GM12878 (cell line): ENCODE measurements around the gene LIN7C. TPM values are rescaled to one million over a fixed set of nuclear protein-coding genes. Genes with fewer than 3 reads are reported as not detected.

Experiments
- ATAC-seq: fragments of 200-7000 bp; cut with Tn5 transposase; 3 replicates; pipeline ENCODE4 v1.9.1; 2020; ENCODE audit warnings: mild to moderate bottlenecking, moderate library complexity
- BruUV-seq: library from RNA; stranded (reverse); fragments of 400-500 nt; replicated peaks from 2 replicates; lab custom pipeline; 2021; lab: Mats Ljungman, UMichigan
- CTCF ChIA-PET: fragments of 300-600 bp; sonication (Branson Sonifier 250); formaldehyde crosslinking; extraction: SDS; loops from one replicate; lab custom pipeline; 2021; ENCODE audit warnings: inconsistent platforms; lab: Yijun Ruan, JAX
- POLR2A ChIA-PET: fragments of 350-600 bp; formaldehyde crosslinking; extraction: SDS; loops from one replicate; lab custom pipeline; 2021; ENCODE audit warnings: inconsistent platforms; lab: Charles Lee
- RAD21 ChIA-PET: fragments of 300-600 bp; sonication (Branson Sonifier 250); formaldehyde crosslinking; loops from one replicate; lab custom pipeline; 2023; ENCODE audit warnings: antibody characterized with exemption; ENCODE audit not compliant: unreplicated experiment; lab: Charles Lee
- SMC1A ChIA-PET: fragments of 300-600 bp; sonication (Branson Sonifier 250); formaldehyde crosslinking; loops from one replicate; lab custom pipeline; 2023; ENCODE audit not compliant: unreplicated experiment, uncharacterized antibody; lab: Charles Lee
- DNase-seq: peaks from one replicate; pipeline ENCODE4 v3.0.0-alpha.2; 2011; ENCODE audit warnings: low read depth, low spot score
- FAIRE-seq: peaks from 3 replicates; lab custom pipeline; 2011; peaks lifted over from hg19 to GRCh38; lab: Jason Lieb, UNC
- H2AFZ ChIP-seq: 2 replicates; pipeline ENCODE4 v1.6.0; 2011; ENCODE audit warnings: low read depth, low read length, control low read depth; ENCODE audit not compliant: control insufficient read depth
- H3K27ac ChIP-seq: 2 replicates; pipeline ENCODE4 v1.5.1; 2011; ENCODE audit warnings: control low read depth; ENCODE audit not compliant: control insufficient read depth, insufficient read depth
- H3K27me3 ChIP-seq, 2 experiments: replicated peaks in 1 of 2; 2 replicates each; pipeline versions ENCODE4 v1.6.0 to v1.6.1; 2011; ENCODE audit warnings: low read length in 1 of 2; ENCODE audit not compliant: control insufficient read depth in 2 of 2, insufficient read depth in 2 of 2
- H3K36me3 ChIP-seq, 2 experiments: 2 replicates each; pipeline ENCODE4 v1.5.1; 2011; ENCODE audit warnings: low read length in 1 of 2; ENCODE audit not compliant: control insufficient read depth in 2 of 2, insufficient read depth in 2 of 2
- H3K4me1 ChIP-seq: 2 replicates; pipeline ENCODE4 v1.6.1; 2011; ENCODE audit warnings: mild to moderate bottlenecking, low read length, moderate library complexity, mixed read lengths; ENCODE audit not compliant: control insufficient read depth, insufficient read depth
- H3K4me2 ChIP-seq: 2 replicates; pipeline ENCODE4 v1.6.0; 2011; ENCODE audit warnings: control low read depth; ENCODE audit not compliant: control insufficient read depth, insufficient read depth
- H3K4me3 ChIP-seq: fragments of 200-600 bp; sonication (generic); 2 replicates; pipeline ENCODE4 v1.5.1; 2016
- H3K79me2 ChIP-seq: 2 replicates; pipeline ENCODE4 v1.6.0; 2011; ENCODE audit warnings: low read length; ENCODE audit not compliant: control insufficient read depth, insufficient read depth
- H3K9ac ChIP-seq: 2 replicates; pipeline ENCODE4 v1.8.0; 2011; ENCODE audit warnings: low read length, control low read depth, mixed read lengths; ENCODE audit not compliant: control insufficient read depth, insufficient read depth
- H3K9me3 ChIP-seq: replicated peaks from 3 replicates; pipeline ENCODE4 v1.5.1; 2011; ENCODE audit warnings: mild to moderate bottlenecking, low read length; ENCODE audit not compliant: control insufficient read depth, insufficient read depth
- H4K20me1 ChIP-seq: 2 replicates; pipeline ENCODE4 v1.6.0; 2011; ENCODE audit not compliant: control insufficient read depth, insufficient read depth
- ATF7 ChIP-seq: fragments of 450-650 bp; IDR thresholded peaks from 2 replicates; pipeline ENCODE4 v1.6.1; 2016; ENCODE audit warnings: low read depth, mild to moderate bottlenecking
- BACH1 ChIP-seq: fragments of 450-650 bp; IDR thresholded peaks from 2 replicates; pipeline ENCODE4 v1.6.1; 2017; ENCODE audit warnings: mild to moderate bottlenecking, borderline replicate concordance
- CBX5 ChIP-seq: sonication (generic); IDR thresholded peaks from 2 replicates; pipeline ENCODE4 v1.6.1; 2016; ENCODE audit warnings: low read depth, moderate library complexity, mild to moderate bottlenecking, inconsistent platforms
- CHD4 ChIP-seq: fragments of 200-600 bp; sonication (generic); IDR thresholded peaks from 2 replicates; pipeline ENCODE4 v1.6.1; 2016; ENCODE audit warnings: mild to moderate bottlenecking
- DPF2 ChIP-seq: fragments of 450-650 bp; IDR thresholded peaks from 2 replicates; pipeline ENCODE4 v1.6.1; 2017; ENCODE audit warnings: mild to moderate bottlenecking
- E2F4 ChIP-seq: IDR thresholded peaks from 2 replicates; pipeline ENCODE4 v1.6.1; 2012; ENCODE audit warnings: low read depth, low read length, improper control_type of control experiment
- HDGF ChIP-seq: fragments of 450-650 bp; IDR thresholded peaks from 2 replicates; pipeline ENCODE4 v1.6.1; 2016; ENCODE audit warnings: antibody characterized with exemption
- IKZF1 ChIP-seq: fragments of 450-650 bp; conservative IDR thresholded peaks from 2 replicates; pipeline ENCODE4 v1.6.1; 2017; ENCODE audit warnings: antibody characterized with exemption, mild to moderate bottlenecking
- PAX8 ChIP-seq: fragments of 450-650 bp; IDR thresholded peaks from 2 replicates; pipeline ENCODE4 v1.6.1; 2017; ENCODE audit warnings: mild to moderate bottlenecking, moderate library complexity
- PKNOX1 ChIP-seq: fragments of 450-650 bp; IDR thresholded peaks from 2 replicates; pipeline ENCODE4 v1.6.1; 2016; ENCODE audit warnings: mild to moderate bottlenecking
- RCOR1 ChIP-seq: conservative IDR thresholded peaks from 2 replicates; pipeline ENCODE4 v1.6.1; 2012; ENCODE audit warnings: low read depth, low read length, improper control_type of control experiment
- SIN3A ChIP-seq: IDR thresholded peaks from 2 replicates; pipeline ENCODE4 v1.6.1; 2012; ENCODE audit warnings: low read depth, low read length, improper control_type of control experiment
- SMAD1 ChIP-seq: fragments of 450-650 bp; IDR thresholded peaks from 2 replicates; pipeline ENCODE4 v1.6.1; 2018; ENCODE audit warnings: mild to moderate bottlenecking, low read depth; ENCODE audit not compliant: partially characterized antibody
- TCF12 ChIP-seq: IDR thresholded peaks from 2 replicates; pipeline ENCODE4 v1.6.1; 2011; ENCODE audit warnings: low read depth, mild to moderate bottlenecking, low read length
- WGBS: methylation state at CpG from one replicate; pipeline ENCODE4 v1.1.6; 2016; ENCODE audit warnings: low lambda C conversion rate; ENCODE audit not compliant: insufficient replicate concordance, insufficient coverage; ENCODE audit errors: missing lambda C conversion rate; 5-methylcytosine and 5-hydroxymethylcytosine counted together
- in situ Hi-C: fragments of 300-500 bp; cut with MboI; formaldehyde crosslinking; loops from 9 replicates; pipeline ENCODE4 v1.14.3; 2018; ENCODE audit warnings: mixed read lengths
- intact Hi-C: fragments of 100-400 bp; cut with micrococcal nuclease; formaldehyde crosslinking; loops from one replicate; pipeline ENCODE4 v1.14.2; 2022; ENCODE audit not compliant: unreplicated experiment
- polyA plus RNA-seq, 11 experiments: library from polyadenylated mRNA; depleted of rRNA in 4 of 11; unstranded in 6 of 11; stranded (reverse) in 5 of 11; fragments of >200 nt; fragmentation: Nextera tagmentation in 4 of 11; fragmentation: Illumina TruSeq in 1 of 11; extraction: Ambion mirVana in 4 of 11; extraction: Trizol in 1 of 11; gene quantifications; 1 replicate in 1 of 11; 2 replicates in 10 of 11; pipeline versions ENCODE4 v1.2.1 to v1.2.3, GENCODE V29; 2011 to 2016; ENCODE audit warnings: inconsistent platforms in 2 of 11, missing spikeins in 2 of 11, low read depth in 1 of 11
- total RNA-seq, 4 experiments: library from RNA; depleted of rRNA in 3 of 4; stranded (reverse); fragments of >200 nt in 3 of 4; fragmentation: Illumina TruSeq in 1 of 4; extraction: Trizol in 1 of 4; gene quantifications; 2 replicates each; pipeline versions ENCODE4 v1.2.1 to v1.2.3, GENCODE V29; 2013 to 2021
- TF ChIP-seq, protein P1 (sequence below): fragments of 450-650 bp; IDR thresholded peaks from 2 replicates; pipeline ENCODE4 v1.6.1; 2016; ENCODE audit warnings: mild to moderate bottlenecking, moderate library complexity, borderline replicate concordance
- TF ChIP-seq, protein P2 (sequence below): fragments of 450-650 bp; IDR thresholded peaks from 2 replicates; pipeline ENCODE4 v1.6.1; 2014; ENCODE audit warnings: mild to moderate bottlenecking
- TF ChIP-seq, protein P3 (sequence below): IDR thresholded peaks from 2 replicates; pipeline ENCODE4 v1.6.1; 2011; ENCODE audit warnings: borderline replicate concordance, low read depth, mild to moderate bottlenecking, moderate library complexity, low read length; ENCODE audit not compliant: insufficient read depth, poor library complexity, severe bottlenecking

LIN7C gene
- total and polyA plus RNA-seq, 10 of the 15 experiments (the other 5 are each of a cell fraction or from before 2014, with no cell fraction given), result 6.0 to 23.7 (median 15.1) TPM

DNA sequence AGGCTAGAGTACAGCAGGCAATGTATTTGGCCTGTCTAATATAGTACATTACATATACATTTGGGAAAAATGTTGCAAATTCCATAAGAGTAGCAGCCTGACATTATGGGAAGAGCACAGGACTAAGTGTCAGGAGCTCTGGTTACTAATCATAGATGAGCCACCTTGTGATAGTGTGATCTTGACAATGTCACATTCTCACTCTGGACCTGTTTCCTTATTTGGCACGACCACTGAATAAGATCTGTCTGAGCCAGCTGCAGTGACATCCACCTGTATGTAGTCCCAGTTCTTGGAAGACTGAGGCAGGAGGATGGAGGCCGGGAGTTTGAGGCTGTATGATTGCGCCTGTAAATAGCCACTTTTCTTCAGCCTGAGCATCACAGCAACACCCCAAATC lies 5.7 kb upstream of the LIN7C start:
- no peak for TF ChIP-seq IKZF1
- no peak for TF ChIP-seq PAX8
- no peak for TF ChIP-seq CHD4
- TF ChIP-seq SIN3A, result no peak
- no peak for TF ChIP-seq CBX5
- TF ChIP-seq DPF2, result no peak
- TF ChIP-seq, protein P1, sequence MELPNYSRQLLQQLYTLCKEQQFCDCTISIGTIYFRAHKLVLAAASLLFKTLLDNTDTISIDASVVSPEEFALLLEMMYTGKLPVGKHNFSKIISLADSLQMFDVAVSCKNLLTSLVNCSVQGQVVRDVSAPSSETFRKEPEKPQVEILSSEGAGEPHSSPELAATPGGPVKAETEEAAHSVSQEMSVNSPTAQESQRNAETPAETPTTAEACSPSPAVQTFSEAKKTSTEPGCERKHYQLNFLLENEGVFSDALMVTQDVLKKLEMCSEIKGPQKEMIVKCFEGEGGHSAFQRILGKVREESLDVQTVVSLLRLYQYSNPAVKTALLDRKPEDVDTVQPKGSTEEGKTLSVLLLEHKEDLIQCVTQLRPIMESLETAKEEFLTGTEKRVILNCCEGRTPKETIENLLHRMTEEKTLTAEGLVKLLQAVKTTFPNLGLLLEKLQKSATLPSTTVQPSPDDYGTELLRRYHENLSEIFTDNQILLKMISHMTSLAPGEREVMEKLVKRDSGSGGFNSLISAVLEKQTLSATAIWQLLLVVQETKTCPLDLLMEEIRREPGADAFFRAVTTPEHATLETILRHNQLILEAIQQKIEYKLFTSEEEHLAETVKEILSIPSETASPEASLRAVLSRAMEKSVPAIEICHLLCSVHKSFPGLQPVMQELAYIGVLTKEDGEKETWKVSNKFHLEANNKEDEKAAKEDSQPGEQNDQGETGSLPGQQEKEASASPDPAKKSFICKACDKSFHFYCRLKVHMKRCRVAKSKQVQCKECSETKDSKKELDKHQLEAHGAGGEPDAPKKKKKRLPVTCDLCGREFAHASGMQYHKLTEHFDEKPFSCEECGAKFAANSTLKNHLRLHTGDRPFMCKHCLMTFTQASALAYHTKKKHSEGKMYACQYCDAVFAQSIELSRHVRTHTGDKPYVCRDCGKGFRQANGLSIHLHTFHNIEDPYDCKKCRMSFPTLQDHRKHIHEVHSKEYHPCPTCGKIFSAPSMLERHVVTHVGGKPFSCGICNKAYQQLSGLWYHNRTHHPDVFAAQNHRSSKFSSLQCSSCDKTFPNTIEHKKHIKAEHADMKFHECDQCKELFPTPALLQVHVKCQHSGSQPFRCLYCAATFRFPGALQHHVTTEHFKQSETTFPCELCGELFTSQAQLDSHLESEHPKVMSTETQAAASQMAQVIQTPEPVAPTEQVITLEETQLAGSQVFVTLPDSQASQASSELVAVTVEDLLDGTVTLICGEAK, result no peak
- TF ChIP-seq, protein P2, sequence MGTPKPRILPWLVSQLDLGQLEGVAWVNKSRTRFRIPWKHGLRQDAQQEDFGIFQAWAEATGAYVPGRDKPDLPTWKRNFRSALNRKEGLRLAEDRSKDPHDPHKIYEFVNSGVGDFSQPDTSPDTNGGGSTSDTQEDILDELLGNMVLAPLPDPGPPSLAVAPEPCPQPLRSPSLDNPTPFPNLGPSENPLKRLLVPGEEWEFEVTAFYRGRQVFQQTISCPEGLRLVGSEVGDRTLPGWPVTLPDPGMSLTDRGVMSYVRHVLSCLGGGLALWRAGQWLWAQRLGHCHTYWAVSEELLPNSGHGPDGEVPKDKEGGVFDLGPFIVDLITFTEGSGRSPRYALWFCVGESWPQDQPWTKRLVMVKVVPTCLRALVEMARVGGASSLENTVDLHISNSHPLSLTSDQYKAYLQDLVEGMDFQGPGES, result no peak
- no peak for TF ChIP-seq E2F4
- TF ChIP-seq PKNOX1, result no peak
- no peak for TF ChIP-seq RCOR1
- TF ChIP-seq ATF7, result no peak
- TF ChIP-seq BACH1, result no peak
- no peak for TF ChIP-seq SMAD1
- no peak for TF ChIP-seq HDGF
- TF ChIP-seq TCF12, result no peak
- TF ChIP-seq, protein P3, sequence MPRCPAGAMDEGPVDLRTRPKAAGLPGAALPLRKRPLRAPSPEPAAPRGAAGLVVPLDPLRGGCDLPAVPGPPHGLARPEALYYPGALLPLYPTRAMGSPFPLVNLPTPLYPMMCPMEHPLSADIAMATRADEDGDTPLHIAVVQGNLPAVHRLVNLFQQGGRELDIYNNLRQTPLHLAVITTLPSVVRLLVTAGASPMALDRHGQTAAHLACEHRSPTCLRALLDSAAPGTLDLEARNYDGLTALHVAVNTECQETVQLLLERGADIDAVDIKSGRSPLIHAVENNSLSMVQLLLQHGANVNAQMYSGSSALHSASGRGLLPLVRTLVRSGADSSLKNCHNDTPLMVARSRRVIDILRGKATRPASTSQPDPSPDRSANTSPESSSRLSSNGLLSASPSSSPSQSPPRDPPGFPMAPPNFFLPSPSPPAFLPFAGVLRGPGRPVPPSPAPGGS, result no peak
- peaks cover 4% of the 10 kb centered on the region; the same call in 1 of the 2 replicates for H3K4me1 ChIP-seq
- POLR2A ChIA-PET, result interaction anchor here (0.6 kb wide), 1 partner anchor 40 kb away, joined by 4 read pairs; no protein-coding TSS in a partner anchor
- H3K4me3 ChIP-seq, result no peak overlapping the region
- no peak overlapping the region for H3K4me2 ChIP-seq
- DNase-seq (no peak), FAIRE-seq (no peak), ATAC-seq (no peak)
- H3K27ac ChIP-seq, result no peak overlapping the region
- H3K9me3 ChIP-seq, result no peaks in the 10 kb centered on the region
- intact Hi-C loops, result no loop called here
- in situ Hi-C loops, result no loop called here
- CTCF ChIA-PET, result interaction anchor here (1.3 kb wide), 1 partner anchor 13 kb away, joined by 3 read pairs; no protein-coding TSS in a partner anchor
- BruUV-seq, result no TSS peak
- peaks cover 6% of the 10 kb centered on the region for H3K79me2 ChIP-seq
- SMC1A ChIA-PET, result interaction anchor here (0.9 to 1.7 kb wide), 2 partner anchors 16 to 27 kb away, joined by 3 to 7 read pairs; no protein-coding TSS in a partner anchor
- WGBS, result 78% methylated on average over 3 of the region's 3 CpGs
- no peaks in the 10 kb centered on the region for H4K20me1 ChIP-seq
- H3K9ac ChIP-seq, result no peak overlapping the region
- no peaks in the 10 kb centered on the region for H3K36me3 ChIP-seq
- RAD21 ChIA-PET, result no interaction called here
- no peaks in the 10 kb centered on the region; a peak in 1 of 4 replicates for H3K27me3 ChIP-seq
- H2AFZ ChIP-seq, result no peak overlapping the region
